ENCODE results near the gene BCAR1.

- TF ChIP-seq CTCF (IDR thresholded peaks at IDR 0.05; ENCODE audit: low read depth, low read length): no peak
- no peak for TF ChIP-seq POLR2A (IDR thresholded peaks at IDR 0.05; ENCODE audit: extremely low read depth, insufficient read length)
- TF ChIP-seq MYC (IDR thresholded peaks at IDR 0.05; ENCODE audit: low read depth, low read length): no peak
- TF ChIP-seq MAX (IDR thresholded peaks at IDR 0.05; ENCODE audit: low read depth, low read length): no peak
These were observed 833 bp upstream of the BCAR1 start for GRCh38 chr16:75252049-75252864.
